Rectal smooth muscle tissue (tissue), 1 donor: Measurements from ENCODE around the gene KLHDC9.
A peak's percentile ranks its signal among the peaks of the same experiment; 100 is the strongest.
"Not testable (repeated sequence)": the region's sequence is repeated elsewhere in the genome, so short reads cannot be mapped to it uniquely, and the experiment has no call there.

Source experiments
- H3K27ac ChIP-seq: one replicate; pipeline ENCODE4 v1.7.0; 2013; ENCODE audit warnings: low read depth, low read length, inconsistent platforms
- H3K27me3 ChIP-seq: one replicate; pipeline ENCODE4 v1.7.0; 2013; ENCODE audit warnings: low read length; ENCODE audit not compliant: control insufficient read depth, insufficient read depth
- H3K36me3 ChIP-seq: one replicate; pipeline ENCODE4 v1.7.0; 2013; ENCODE audit warnings: low read length; ENCODE audit not compliant: control insufficient read depth, insufficient read depth
- H3K4me1 ChIP-seq: one replicate; pipeline ENCODE4 v1.7.0; 2013; ENCODE audit warnings: low read length; ENCODE audit not compliant: control insufficient read depth, insufficient read depth
- H3K4me3 ChIP-seq: one replicate; pipeline ENCODE4 v1.7.0; 2013; ENCODE audit warnings: low read length
- H3K9ac ChIP-seq: one replicate; pipeline ENCODE4 v1.7.0; 2013; ENCODE audit warnings: low read length

The KLHDC9 gene

DNA sequence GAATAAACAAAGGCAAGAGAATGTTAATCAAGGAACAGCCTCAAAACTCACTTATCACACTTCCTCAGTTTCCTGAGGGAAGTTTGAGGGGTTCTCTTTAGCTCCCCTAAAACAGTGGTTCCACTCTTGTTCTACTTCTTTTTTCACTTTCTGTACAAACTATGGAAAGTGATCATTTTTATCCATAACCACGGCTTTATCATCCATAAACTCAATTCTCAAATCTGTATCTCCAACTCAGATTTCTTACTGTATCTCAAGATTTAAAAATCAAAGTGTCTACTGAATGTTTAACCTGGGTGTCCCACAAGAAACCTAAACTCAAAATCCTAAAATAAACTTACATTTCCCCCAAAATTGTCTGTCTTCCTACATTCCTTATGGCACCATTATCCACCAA lies 15.8 kb downstream of the KLHDC9 start:
- H3K27me3 ChIP-seq: no peaks in the 10 kb centered on the region

DNA sequence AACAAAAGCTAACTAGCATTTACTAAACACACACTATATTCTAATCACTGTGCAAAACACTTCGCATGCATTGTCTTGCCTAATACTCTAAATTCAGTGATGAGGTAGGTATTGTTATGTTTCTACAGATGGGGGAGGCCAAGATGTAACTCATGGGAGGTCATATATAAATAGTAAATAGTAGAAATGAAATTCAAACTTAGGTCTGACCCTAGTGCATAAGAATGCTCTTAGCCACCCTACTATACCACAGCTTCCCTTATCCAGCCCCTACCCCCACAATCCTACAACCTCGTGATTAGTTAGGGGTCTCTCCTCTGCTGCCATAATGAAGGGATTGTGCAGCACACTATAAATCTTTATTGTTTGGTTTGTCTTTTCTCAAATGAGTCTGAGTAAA lies 16.4 kb downstream of the KLHDC9 start:
- Histone ChIP-seq H3K4me3 (no peak overlapping the region), H3K4me1 (peaks cover 11% of the 10 kb centered on the region), H3K9ac (no peak overlapping the region), H3K27me3 (no peaks in the 10 kb centered on the region), H3K27ac (no peak overlapping the region), H3K36me3 (peaks cover 2% of the 10 kb centered on the region)

More for the DNA sequence above, 15.8 kb downstream of the KLHDC9 start:
- H3K4me1 ChIP-seq: peaks cover 5% of the 10 kb centered on the region
- no peak overlapping the region for H3K27ac ChIP-seq
- no peak overlapping the region for H3K4me3 ChIP-seq
- H3K9ac ChIP-seq: no peak overlapping the region
- H3K36me3 ChIP-seq: peaks cover 3% of the 10 kb centered on the region

- peaks cover 15% of the 10 kb centered on the region for H3K4me1 ChIP-seq
- H3K9ac ChIP-seq: no peak overlapping the region
Measured at GRCh38 chr1:161115132-161115711, 17.1 kb downstream of the KLHDC9 start.

DNA sequence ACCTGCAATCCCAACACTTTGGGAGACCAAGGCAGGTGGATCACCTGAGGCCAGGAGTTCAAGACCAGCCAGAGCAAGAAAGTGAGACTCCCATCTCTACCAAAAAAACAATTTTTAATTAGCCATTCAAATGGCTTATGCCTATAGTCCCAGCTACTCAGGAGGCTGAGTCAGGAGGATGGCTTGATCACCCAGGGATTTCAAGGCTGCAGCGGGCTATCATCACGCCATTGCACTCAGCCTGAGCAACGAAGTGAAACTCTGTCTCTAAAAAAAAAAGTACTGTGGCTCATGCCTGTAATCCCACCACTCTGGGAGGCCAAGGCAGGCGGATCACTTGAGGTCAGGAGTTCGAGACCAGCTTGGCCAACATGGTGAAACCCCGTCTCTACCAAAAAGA lies 17.8 kb downstream of the KLHDC9 start:
- not testable (repeated sequence) for H3K27ac ChIP-seq, H3K4me3 ChIP-seq, H3K9ac ChIP-seq, H3K27me3 ChIP-seq, H3K36me3 ChIP-seq
- peaks cover 15% of the 10 kb centered on the region for H3K4me1 ChIP-seq

More at GRCh38 chr1:161115132-161115711, 17.1 kb downstream of the KLHDC9 start:
- H3K27ac ChIP-seq: no peak overlapping the region
- H3K4me3 ChIP-seq: no peak overlapping the region
- peaks cover under 1% of the 10 kb centered on the region for H3K36me3 ChIP-seq
- H3K27me3 ChIP-seq: no peaks in the 10 kb centered on the region

GRCh38 chr1:161117759-161118581 lies 19.8 kb downstream of the KLHDC9 start, which contains the start of the genes NIT1 and PFDN2:
Gene NIT1 (plus strand): TSS chr1:161118105. CDS start chr1:161118177, 72 bp downstream.
Gene PFDN2 (minus strand): TSS chr1:161118037. CDS start chr1:161118026, 11 bp downstream.
- Histone ChIP-seq H3K27me3 (no peaks in the 10 kb centered on the region), H3K36me3 (peaks cover 22% of the 10 kb centered on the region), H3K4me1 (peaks cover 15% of the 10 kb centered on the region), H3K4me3 (peak within 1 kb of the TSS; percentile 91), H3K27ac (peak within 1 kb of the TSS; percentile 94), H3K9ac (peak within 1 kb of the TSS; percentile 93)

DNA sequence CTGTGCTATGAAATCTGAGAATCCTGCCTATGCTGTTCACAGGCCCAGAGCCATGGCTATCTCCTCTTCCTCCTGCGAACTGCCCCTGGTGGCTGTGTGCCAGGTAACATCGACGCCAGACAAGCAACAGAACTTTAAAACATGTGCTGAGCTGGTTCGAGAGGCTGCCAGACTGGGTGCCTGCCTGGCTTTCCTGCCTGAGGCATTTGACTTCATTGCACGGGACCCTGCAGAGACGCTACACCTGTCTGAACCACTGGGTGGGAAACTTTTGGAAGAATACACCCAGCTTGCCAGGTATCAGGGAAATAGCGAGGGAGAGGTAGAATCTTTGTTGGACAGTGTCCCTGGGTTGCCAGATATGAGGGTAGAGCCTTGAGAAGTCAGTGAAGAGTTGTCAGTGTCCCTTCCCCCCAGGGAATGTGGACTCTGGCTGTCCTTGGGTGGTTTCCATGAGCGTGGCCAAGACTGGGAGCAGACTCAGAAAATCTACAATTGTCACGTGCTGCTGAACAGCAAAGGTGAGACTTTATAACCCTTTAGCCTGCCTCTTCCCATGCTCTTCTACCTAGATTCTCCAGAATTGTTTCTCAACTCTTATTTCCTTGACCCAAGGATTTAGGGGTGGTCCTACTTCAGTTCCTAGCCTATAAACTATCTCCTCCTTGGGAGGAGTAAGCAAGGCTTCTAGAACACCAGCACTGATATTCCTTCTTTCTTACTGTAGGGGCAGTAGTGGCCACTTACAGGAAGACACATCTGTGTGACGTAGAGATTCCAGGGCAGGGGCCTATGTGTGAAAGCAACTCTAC lies 21.1 kb downstream of the KLHDC9 start:
- Histone ChIP-seq H3K27ac (peak overlapping the region; percentile 94), H3K4me1 (peaks cover 15% of the 10 kb centered on the region), H3K9ac (no peak overlapping the region), H3K4me3 (peak overlapping the region; percentile 91), H3K27me3 (no peaks in the 10 kb centered on the region), H3K36me3 (peaks cover 29% of the 10 kb centered on the region)

GRCh38 chr1:161121042-161121650 lies 23.0 kb downstream of the KLHDC9 start:
- Histone ChIP-seq H3K27me3 (no peaks in the 10 kb centered on the region), H3K9ac (no peak overlapping the region), H3K36me3 (peaks cover 32% of the 10 kb centered on the region), H3K4me1 (peaks cover 15% of the 10 kb centered on the region), H3K4me3 (no peak overlapping the region), H3K27ac (no peak overlapping the region)

DNA sequence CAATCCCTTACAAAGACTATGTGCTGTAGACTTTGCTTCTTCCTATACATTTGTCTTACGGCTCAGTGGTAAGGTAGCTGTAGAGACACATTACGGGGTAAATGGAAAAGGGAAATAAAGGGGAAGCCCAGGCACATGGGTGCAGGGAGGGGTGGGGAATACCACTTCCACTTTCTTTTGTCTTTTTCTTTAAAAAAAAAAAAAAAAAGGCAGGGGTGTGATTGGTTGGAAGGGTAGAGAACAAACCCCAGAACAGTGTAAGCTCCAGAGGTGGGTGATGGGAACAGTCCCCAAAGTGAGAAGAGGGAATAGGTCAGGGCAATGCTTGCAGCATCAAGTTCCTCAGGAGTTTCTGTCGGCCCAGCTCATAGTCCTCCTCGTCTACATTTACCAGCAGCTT lies 23.7 kb downstream of the KLHDC9 start:
- Histone ChIP-seq H3K4me3 (no peak overlapping the region), H3K36me3 (peaks cover 32% of the 10 kb centered on the region)

DNA sequence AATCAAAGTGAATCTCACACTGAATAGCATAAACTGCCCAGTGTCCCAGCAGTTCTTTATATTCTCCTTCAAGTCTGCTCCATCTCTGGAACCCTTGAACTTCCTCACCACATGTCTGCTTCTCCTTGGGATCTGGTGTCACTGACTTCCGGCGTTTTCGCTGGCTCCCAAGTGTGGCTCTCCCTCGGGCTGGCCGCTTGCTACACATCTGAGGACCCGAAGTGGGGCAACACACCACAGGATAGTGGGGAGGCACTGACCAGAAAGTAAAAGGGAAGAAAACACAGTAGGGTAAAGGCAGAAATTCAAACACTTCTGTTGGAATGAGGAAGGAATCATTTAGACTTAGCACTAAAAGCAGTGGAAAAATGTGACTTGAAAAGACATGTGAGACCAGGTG lies 24.8 kb downstream of the KLHDC9 start:
- Histone ChIP-seq H3K36me3 (peaks cover 40% of the 10 kb centered on the region), H3K4me1 (peaks cover 15% of the 10 kb centered on the region), H3K9ac (no peak overlapping the region), H3K27me3 (no peaks in the 10 kb centered on the region), H3K27ac (no peak overlapping the region), H3K4me3 (no peak overlapping the region)

More for the DNA sequence above, 23.7 kb downstream of the KLHDC9 start:
- no peaks in the 10 kb centered on the region for H3K27me3 ChIP-seq
- no peak overlapping the region for H3K27ac ChIP-seq
- no peak overlapping the region for H3K9ac ChIP-seq
- H3K4me1 ChIP-seq: peaks cover 15% of the 10 kb centered on the region

GRCh38 chr1:161127649-161128048 lies 29.5 kb downstream of the KLHDC9 start:
- Histone ChIP-seq H3K4me1 (no peaks in the 10 kb centered on the region), H3K4me3 (no peak overlapping the region), H3K27me3 (no peaks in the 10 kb centered on the region), H3K36me3 (peaks cover 24% of the 10 kb centered on the region), H3K9ac (no peak overlapping the region), H3K27ac (no peak overlapping the region)

- Histone ChIP-seq H3K27me3 (no peaks in the 10 kb centered on the region), H3K36me3 (peaks cover 21% of the 10 kb centered on the region), H3K4me1 (peaks cover 4% of the 10 kb centered on the region), H3K4me3 (no peak overlapping the region), H3K9ac (no peak overlapping the region), H3K27ac (no peak overlapping the region)
Measured at GRCh38 chr1:161128591-161129420, 30.6 kb downstream of the KLHDC9 start.
